Loucy (cell line): ENCODE data around the gene SPTSSA.

Experiments
- CTCF ChIP-seq: fragments of 200-600 bp; sonication (generic); conservative IDR thresholded peaks from 2 replicates; pipeline ENCODE4 v1.5.1; 2014; ENCODE audit warnings: mild to moderate bottlenecking, antibody characterized with exemption, low read length
- EZH2phosphoT487 ChIP-seq: fragments of 200-600 bp; IDR thresholded peaks from 2 replicates; pipeline ENCODE4 v1.6.1; 2018; ENCODE audit warnings: antibody characterized with exemption, mild to moderate bottlenecking, moderate library complexity, borderline replicate concordance

GRCh38 chr14:34475163-34475562, 13.1 kb upstream of the SPTSSA start:
- TF ChIP-seq CTCF (no peak), EZH2phosphoT487 (no peak)
